Stimulated activated naive CD8-positive, alpha-beta T cell treated with anti-CD3 and anti-CD28 coated beads, Interleukin-15, Interleukin-2, amounts not matched to agents 100 ng/mL and 50 ng/mL, for 24 hours (primary cell): ENCODE results near the gene EPHA4.

Experiments used
- H3K27ac Mint-ChIP-seq: one replicate; pipeline ENCODE4 v1.8.0; 2021; ENCODE audit warnings: mild to moderate bottlenecking, mixed read lengths
- H3K27me3 Mint-ChIP-seq: one replicate; pipeline ENCODE4 v1.8.0; 2021; ENCODE audit warnings: mixed read lengths
- H3K36me3 Mint-ChIP-seq: one replicate; pipeline ENCODE4 v1.8.0; 2021; ENCODE audit warnings: low read depth, mixed read lengths
- H3K4me1 Mint-ChIP-seq: one replicate; pipeline ENCODE4 v1.8.0; 2021; ENCODE audit warnings: low read depth, mixed read lengths
- H3K4me3 Mint-ChIP-seq: one replicate; pipeline ENCODE4 v1.8.0; 2021; ENCODE audit warnings: mild to moderate bottlenecking, mixed read lengths
- H3K9me3 Mint-ChIP-seq: one replicate; pipeline ENCODE4 v1.8.0; 2021; ENCODE audit warnings: mixed read lengths

The EPHA4 gene

DNA sequence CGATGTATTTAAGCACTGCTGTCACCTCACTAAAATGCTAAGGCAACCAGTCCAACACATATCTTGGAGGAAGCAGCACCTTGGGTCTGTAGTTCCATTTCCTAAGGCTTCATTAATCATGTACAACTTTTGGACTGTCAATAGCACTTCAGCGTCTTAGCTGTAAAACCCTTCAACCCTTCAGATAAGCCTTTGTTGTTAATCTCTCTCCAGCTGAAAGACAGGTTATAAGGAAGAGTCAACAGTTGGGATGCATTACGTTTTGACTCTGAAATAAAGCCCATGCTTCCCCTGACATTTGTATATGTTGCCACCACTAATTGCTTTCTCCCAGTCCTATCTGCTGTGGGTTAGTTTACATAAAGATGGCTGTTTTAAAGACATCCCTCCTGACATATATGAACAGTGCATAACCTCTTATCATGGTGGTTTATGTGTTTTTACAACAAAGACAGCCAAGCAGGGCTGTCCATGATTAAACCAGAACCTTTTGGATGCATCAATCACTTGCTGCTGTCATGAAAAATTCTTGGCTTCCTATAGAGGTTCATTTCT lies 81.5 kb downstream of the EPHA4 start:
- no peak overlapping the region for H3K27ac Mint-ChIP-seq
- H3K27me3 Mint-ChIP-seq = peaks cover 8% of the 10 kb centered on the region
- H3K36me3 Mint-ChIP-seq = no peaks in the 10 kb centered on the region
- H3K9me3 Mint-ChIP-seq = no peaks in the 10 kb centered on the region
- H3K4me3 Mint-ChIP-seq = no peak overlapping the region
- peaks cover 7% of the 10 kb centered on the region for H3K4me1 Mint-ChIP-seq

DNA sequence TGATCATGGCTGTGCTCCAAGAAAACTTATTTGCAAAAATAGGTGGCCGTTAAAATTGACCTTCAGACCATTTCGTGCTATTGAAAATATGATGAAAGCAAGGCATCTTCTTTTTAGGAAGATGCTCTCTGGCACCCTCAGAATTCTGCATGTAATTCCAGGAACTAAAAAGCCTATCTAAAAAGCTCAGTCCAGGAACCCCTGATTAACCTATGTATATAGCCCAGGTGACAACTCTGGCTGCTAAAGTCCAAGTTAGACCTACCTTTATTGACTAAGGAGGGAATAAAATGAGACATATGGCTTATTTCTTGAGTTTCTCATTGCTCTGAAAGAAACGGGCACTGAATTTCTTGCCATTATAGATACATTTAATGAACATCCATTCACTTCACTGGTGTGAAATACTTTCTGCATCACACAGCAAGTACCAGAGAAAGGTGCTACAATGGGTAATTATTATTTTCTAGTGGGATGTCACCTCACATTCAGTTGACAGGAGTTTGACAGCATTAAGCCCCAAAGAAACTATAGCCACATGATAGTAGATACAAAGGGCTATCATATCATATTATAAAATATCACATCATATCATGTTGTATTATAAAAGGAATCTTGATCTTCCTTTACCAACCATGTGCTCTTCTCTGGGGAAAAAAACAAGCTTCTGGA lies 83.8 kb downstream of the EPHA4 start:
- no peaks in the 10 kb centered on the region for H3K36me3 Mint-ChIP-seq
- H3K27ac Mint-ChIP-seq = no peak overlapping the region
- no peak overlapping the region for H3K4me3 Mint-ChIP-seq
- peaks cover 7% of the 10 kb centered on the region for H3K4me1 Mint-ChIP-seq
- peaks cover 8% of the 10 kb centered on the region for H3K27me3 Mint-ChIP-seq
- H3K9me3 Mint-ChIP-seq = no peaks in the 10 kb centered on the region

- H3K27ac Mint-ChIP-seq = no peak overlapping the region
- no peak overlapping the region for H3K4me3 Mint-ChIP-seq
- H3K36me3 Mint-ChIP-seq = no peaks in the 10 kb centered on the region
- peaks cover 4% of the 10 kb centered on the region for H3K27me3 Mint-ChIP-seq
- H3K9me3 Mint-ChIP-seq = no peaks in the 10 kb centered on the region
- H3K4me1 Mint-ChIP-seq = peaks cover 7% of the 10 kb centered on the region
Measured at GRCh38 chr2:221486106-221486505, 86.0 kb downstream of the EPHA4 start.

- Mint-ChIP-seq H3K27ac (no peak overlapping the region), H3K27me3 (no peaks in the 10 kb centered on the region), H3K36me3 (no peaks in the 10 kb centered on the region), H3K4me3 (no peak overlapping the region), H3K4me1 (peaks cover 7% of the 10 kb centered on the region), H3K9me3 (no peaks in the 10 kb centered on the region)
Measured at GRCh38 chr2:221485503-221485870, 86.6 kb downstream of the EPHA4 start.

GRCh38 chr2:221484761-221485502 lies 87.2 kb downstream of the EPHA4 start:
- H3K27ac Mint-ChIP-seq = no peak overlapping the region
- peaks cover 7% of the 10 kb centered on the region for H3K4me1 Mint-ChIP-seq
- H3K36me3 Mint-ChIP-seq = no peaks in the 10 kb centered on the region
- no peaks in the 10 kb centered on the region for H3K9me3 Mint-ChIP-seq
- H3K27me3 Mint-ChIP-seq = no peaks in the 10 kb centered on the region
- H3K4me3 Mint-ChIP-seq = no peak overlapping the region

GRCh38 chr2:221482666-221483455 lies 89.2 kb downstream of the EPHA4 start:
- Mint-ChIP-seq H3K4me1 (peaks cover 7% of the 10 kb centered on the region), H3K36me3 (no peaks in the 10 kb centered on the region), H3K4me3 (no peak overlapping the region), H3K9me3 (no peaks in the 10 kb centered on the region), H3K27me3 (no peaks in the 10 kb centered on the region), H3K27ac (no peak overlapping the region)

- Mint-ChIP-seq H3K36me3 (no peaks in the 10 kb centered on the region), H3K27ac (no peak overlapping the region), H3K4me3 (no peak overlapping the region), H3K9me3 (no peaks in the 10 kb centered on the region), H3K4me1 (peaks cover 1% of the 10 kb centered on the region), H3K27me3 (no peaks in the 10 kb centered on the region)
Measured at GRCh38 chr2:221480821-221481220, 91.3 kb downstream of the EPHA4 start.

- no peak overlapping the region for H3K27ac Mint-ChIP-seq
- H3K4me3 Mint-ChIP-seq = no peak overlapping the region
- no peaks in the 10 kb centered on the region for H3K27me3 Mint-ChIP-seq
- no peaks in the 10 kb centered on the region for H3K4me1 Mint-ChIP-seq
- H3K36me3 Mint-ChIP-seq = no peaks in the 10 kb centered on the region
- H3K9me3 Mint-ChIP-seq = no peaks in the 10 kb centered on the region
Measured at GRCh38 chr2:221480163-221480562, 91.9 kb downstream of the EPHA4 start.

DNA sequence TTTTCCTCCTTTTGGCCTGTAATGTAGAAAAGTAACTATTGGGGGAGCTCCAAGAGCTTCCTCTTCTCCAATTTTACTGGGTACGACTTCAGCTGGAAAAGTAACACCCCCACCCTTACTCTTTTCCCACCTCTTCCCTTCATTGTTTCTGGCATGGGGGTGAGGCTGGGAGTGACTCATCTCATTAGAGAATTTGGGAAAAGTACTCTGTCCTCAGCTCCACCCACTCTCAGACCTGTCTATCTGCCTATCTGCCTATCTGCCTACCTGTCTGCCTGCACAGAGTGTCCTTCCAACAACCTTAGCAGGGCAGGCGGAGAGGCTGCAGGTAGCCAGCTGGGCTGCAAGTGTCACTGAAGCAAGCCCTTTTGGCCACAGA lies 93.6 kb downstream of the EPHA4 start:
- H3K27me3 Mint-ChIP-seq = no peaks in the 10 kb centered on the region
- no peaks in the 10 kb centered on the region for H3K9me3 Mint-ChIP-seq
- no peaks in the 10 kb centered on the region for H3K4me1 Mint-ChIP-seq
- no peak overlapping the region for H3K4me3 Mint-ChIP-seq
- H3K36me3 Mint-ChIP-seq = no peaks in the 10 kb centered on the region
- no peak overlapping the region for H3K27ac Mint-ChIP-seq

DNA sequence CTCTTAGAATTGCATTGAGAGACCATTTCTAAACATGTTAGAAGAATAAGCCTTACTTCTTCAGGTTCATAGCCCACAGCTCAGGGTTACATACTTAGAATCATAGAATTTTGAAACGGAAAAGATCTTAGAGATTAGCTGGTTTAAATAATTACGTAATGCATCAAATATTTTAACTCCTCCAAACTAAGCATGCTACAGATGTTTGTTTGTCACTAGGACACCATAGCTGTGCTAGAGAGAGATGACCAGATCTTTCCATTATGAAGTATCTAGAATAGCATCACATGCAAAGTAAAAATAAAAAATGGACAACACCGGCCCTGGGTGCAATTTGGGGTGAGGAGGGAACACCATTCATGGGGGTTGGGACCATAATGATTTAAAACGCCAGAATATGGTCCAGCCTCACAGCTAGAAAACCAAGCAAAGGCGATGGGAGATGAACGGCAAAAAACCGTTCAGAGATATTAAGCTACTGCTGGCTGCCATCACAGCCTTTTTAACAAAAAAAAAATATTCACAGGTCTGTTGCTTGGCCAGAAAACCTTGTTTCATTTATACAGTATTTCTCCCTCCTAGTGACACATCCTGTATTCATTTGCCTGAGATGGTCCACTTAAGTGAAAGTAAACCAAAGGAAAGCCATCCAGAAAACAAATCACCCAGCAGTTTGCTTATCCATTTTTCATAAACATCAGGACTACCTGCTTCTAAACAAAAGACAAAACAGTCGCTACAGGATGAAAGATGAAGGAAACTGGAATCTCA lies 94.2 kb downstream of the EPHA4 start:
- Mint-ChIP-seq H3K27me3 (no peaks in the 10 kb centered on the region), H3K9me3 (no peaks in the 10 kb centered on the region), H3K4me1 (no peaks in the 10 kb centered on the region), H3K27ac (no peak overlapping the region), H3K36me3 (no peaks in the 10 kb centered on the region), H3K4me3 (no peak overlapping the region)

DNA sequence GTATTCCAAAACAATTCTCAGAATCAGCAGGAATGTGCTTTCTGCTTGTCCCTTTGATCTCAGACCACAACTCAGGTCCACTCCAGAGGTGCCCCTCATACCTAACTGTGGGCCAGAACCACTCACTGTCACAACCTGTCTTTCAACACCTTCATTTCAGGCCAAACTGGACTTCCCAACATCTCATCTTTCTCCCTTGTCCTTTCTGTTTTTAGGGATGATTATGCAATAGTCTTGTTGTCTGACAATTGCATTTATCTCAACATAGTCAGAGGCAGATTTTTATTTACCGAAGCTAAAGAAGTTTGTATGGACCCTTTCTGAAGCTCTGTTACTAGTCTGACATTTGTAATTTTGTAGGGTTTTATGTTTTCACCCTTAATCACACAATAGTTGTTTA lies 95.9 kb downstream of the EPHA4 start:
- Mint-ChIP-seq H3K4me3 (no peak overlapping the region), H3K27ac (no peak overlapping the region), H3K36me3 (no peaks in the 10 kb centered on the region), H3K9me3 (no peaks in the 10 kb centered on the region), H3K27me3 (no peaks in the 10 kb centered on the region), H3K4me1 (no peaks in the 10 kb centered on the region)

DNA sequence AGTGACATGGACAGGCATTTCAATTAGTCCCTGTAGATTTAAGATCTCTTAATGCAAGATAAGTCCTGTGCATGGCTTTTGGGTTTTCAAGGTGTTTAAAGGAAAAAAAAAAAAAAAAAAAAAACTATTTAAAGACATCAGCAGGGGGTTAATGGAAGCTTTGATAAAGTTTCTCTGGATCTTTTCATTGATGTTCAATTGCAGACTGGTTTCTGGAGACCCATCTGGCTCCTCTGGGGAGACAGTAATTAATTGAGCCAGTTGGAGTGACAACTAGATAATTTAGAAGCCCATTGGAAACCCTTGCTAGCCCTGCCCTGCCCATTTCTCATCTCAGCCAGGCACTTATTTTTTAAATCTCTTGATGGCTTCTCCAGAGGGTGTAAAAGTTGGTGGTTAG lies 98.7 kb downstream of the EPHA4 start:
- Mint-ChIP-seq H3K27ac (no peak overlapping the region), H3K27me3 (no peaks in the 10 kb centered on the region), H3K4me1 (no peaks in the 10 kb centered on the region), H3K9me3 (no peaks in the 10 kb centered on the region), H3K4me3 (no peak overlapping the region), H3K36me3 (no peaks in the 10 kb centered on the region)

DNA sequence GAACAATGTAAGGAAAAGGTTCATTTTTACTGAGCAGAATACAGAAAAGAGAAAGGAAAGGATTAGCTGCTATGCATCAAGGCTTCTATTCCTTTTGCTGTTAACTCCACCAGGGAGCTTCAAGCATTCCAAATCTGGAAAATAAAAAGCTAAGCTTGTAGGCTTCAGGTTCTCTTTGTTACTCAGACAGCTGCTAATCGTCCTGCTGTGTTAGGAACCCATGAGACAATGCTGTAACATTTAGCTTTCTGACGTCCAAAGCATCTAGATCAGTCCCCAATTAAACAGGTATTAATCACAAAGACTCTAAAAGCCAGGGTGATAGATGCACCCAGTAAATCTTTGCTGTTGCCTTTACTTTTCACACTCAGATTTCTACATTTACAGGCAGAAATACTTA lies 103.8 kb downstream of the EPHA4 start:
- no peak overlapping the region for H3K4me3 Mint-ChIP-seq

GRCh38 chr2:221467610-221468009 lies 104.5 kb downstream of the EPHA4 start:
- Mint-ChIP-seq H3K27ac (no peak overlapping the region), H3K9me3 (no peaks in the 10 kb centered on the region), H3K4me1 (peaks cover 38% of the 10 kb centered on the region), H3K36me3 (no peaks in the 10 kb centered on the region), H3K4me3 (no peak overlapping the region), H3K27me3 (peaks cover 4% of the 10 kb centered on the region)

More for the DNA sequence above, 103.8 kb downstream of the EPHA4 start:
- Mint-ChIP-seq H3K4me1 (peaks cover 31% of the 10 kb centered on the region), H3K27ac (no peak overlapping the region), H3K27me3 (no peaks in the 10 kb centered on the region), H3K36me3 (no peaks in the 10 kb centered on the region), H3K9me3 (no peaks in the 10 kb centered on the region)
